ENCODE results near the gene FOXC2. TPM values are rescaled to one million over a fixed set of nuclear protein-coding genes. Genes with fewer than 3 reads are reported as not detected.
A peak's percentile ranks its signal among the peaks of the same experiment; 100 is the strongest.

The FOXC2 gene
- total and polyA plus RNA-seq, 2 of the 13 experiments (the other 11 are each of a cell fraction or from before 2014, with no cell fraction given): not detected

GRCh38 chr16:86517652-86518258 lies 48.9 kb upstream of the FOXC2 start (continued):
- TF ChIP-seq ZNF770 (CRISPR knock-in tag; IDR thresholded peaks at IDR 0.05) (0 out of 2 replicates have a peak, but pooled peaks have one; percentile 37), ZNF337 (CRISPR knock-in tag; IDR thresholded peaks at IDR 0.05; ENCODE audit: borderline replicate concordance, low read depth) (no peak), MXI1 (IDR thresholded peaks at IDR 0.05; ENCODE audit: borderline replicate concordance, low read depth, low read length) (peak; percentile 46; the same call in 1 of the 3 replicates), GMEB1 (CRISPR knock-in tag; IDR thresholded peaks at IDR 0.05; ENCODE audit: borderline replicate concordance) (no peak), FOXK2 (IDR thresholded peaks at IDR 0.05) (no peak), SALL1 (CRISPR knock-in tag; IDR thresholded peaks at IDR 0.05) (peak; percentile 42; the same call in 1 of the 2 replicates), CREB1 (IDR thresholded peaks at IDR 0.05) (no peak), CREB1 (CRISPR knock-in tag; IDR thresholded peaks at IDR 0.05) (no peak), ZNF232 (CRISPR knock-in tag; IDR thresholded peaks at IDR 0.05; ENCODE audit: borderline replicate concordance) (no peak), REXO4 (CRISPR knock-in tag; IDR thresholded peaks at IDR 0.05; ENCODE audit: borderline replicate concordance) (no peak), ZNF18 (CRISPR knock-in tag; IDR thresholded peaks at IDR 0.05; ENCODE audit: insufficient replicate concordance) (no peak), ZBTB38 (CRISPR knock-in tag; IDR thresholded peaks at IDR 0.05) (no peak), ZFP36L2 (CRISPR knock-in tag; IDR thresholded peaks at IDR 0.05) (no peak), ZNF644 (CRISPR knock-in tag; IDR thresholded peaks at IDR 0.05; ENCODE audit: low read depth) (no peak), ZFP91 (CRISPR knock-in tag; IDR thresholded peaks at IDR 0.05; ENCODE audit: borderline replicate concordance) (peak; percentile 54; the same call in 1 of the 2 replicates), ATF1 (CRISPR knock-in tag; IDR thresholded peaks at IDR 0.05) (no peak)
- TF ChIP-seq, protein P1, sequence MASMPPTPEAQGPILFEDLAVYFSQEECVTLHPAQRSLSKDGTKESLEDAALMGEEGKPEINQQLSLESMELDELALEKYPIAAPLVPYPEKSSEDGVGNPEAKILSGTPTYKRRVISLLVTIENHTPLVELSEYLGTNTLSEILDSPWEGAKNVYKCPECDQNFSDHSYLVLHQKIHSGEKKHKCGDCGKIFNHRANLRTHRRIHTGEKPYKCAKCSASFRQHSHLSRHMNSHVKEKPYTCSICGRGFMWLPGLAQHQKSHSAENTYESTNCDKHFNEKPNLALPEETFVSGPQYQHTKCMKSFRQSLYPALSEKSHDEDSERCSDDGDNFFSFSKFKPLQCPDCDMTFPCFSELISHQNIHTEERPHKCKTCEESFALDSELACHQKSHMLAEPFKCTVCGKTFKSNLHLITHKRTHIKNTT (CRISPR knock-in tag; IDR thresholded peaks at IDR 0.05): no peak
- TF ChIP-seq, protein P2, sequence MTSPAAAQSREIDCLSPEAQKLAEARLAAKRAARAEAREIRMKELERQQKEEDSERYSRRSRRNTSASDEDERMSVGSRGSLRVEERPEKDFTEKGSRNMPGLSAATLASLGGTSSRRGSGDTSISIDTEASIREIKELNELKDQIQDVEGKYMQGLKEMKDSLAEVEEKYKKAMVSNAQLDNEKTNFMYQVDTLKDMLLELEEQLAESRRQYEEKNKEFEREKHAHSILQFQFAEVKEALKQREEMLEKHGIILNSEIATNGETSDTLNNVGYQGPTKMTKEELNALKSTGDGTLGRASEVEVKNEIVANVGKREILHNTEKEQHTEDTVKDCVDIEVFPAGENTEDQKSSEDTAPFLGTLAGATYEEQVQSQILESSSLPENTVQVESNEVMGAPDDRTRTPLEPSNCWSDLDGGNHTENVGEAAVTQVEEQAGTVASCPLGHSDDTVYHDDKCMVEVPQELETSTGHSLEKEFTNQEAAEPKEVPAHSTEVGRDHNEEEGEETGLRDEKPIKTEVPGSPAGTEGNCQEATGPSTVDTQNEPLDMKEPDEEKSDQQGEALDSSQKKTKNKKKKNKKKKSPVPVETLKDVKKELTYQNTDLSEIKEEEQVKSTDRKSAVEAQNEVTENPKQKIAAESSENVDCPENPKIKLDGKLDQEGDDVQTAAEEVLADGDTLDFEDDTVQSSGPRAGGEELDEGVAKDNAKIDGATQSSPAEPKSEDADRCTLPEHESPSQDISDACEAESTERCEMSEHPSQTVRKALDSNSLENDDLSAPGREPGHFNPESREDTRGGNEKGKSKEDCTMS (CRISPR knock-in tag; conservative IDR thresholded peaks at IDR 0.05): no peak
- TF ChIP-seq, protein P3, sequence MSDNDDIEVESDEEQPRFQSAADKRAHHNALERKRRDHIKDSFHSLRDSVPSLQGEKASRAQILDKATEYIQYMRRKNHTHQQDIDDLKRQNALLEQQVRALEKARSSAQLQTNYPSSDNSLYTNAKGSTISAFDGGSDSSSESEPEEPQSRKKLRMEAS (IDR thresholded peaks at IDR 0.05): peak; percentile 74; the same call in 1 of the 2 replicates
